GM19467 (cell line): ENCODE data around the gene ASAP2.

Source experiments
- ATAC-seq: cut with Tn5 transposase; IDR thresholded peaks from one replicate; pipeline ENCODE4 v1.9.1; 2021; ENCODE audit warnings: mild to moderate bottlenecking, moderate library complexity; ENCODE audit not compliant: unreplicated experiment

ASAP2 gene

GRCh38 chr2:9315280-9315847 is 108.8 kb downstream of the ASAP2 start:
- no peak for ATAC-seq

DNA sequence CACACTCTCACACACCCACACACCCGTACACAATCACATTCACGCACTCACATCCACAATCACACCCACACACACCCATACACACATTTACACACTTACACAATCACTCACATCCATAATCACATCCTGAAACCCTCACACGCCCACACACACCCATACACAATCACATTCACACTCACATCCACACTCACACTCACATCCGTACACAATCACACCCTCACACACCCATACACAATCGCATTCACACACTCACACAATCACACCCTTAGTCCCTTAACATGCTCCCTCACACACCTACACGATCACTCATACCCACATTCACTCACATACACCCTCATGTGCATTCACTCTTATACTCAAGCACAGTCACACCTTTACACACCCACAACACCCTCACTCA is 110.9 kb downstream of the ASAP2 start:
- no peak for ATAC-seq

DNA sequence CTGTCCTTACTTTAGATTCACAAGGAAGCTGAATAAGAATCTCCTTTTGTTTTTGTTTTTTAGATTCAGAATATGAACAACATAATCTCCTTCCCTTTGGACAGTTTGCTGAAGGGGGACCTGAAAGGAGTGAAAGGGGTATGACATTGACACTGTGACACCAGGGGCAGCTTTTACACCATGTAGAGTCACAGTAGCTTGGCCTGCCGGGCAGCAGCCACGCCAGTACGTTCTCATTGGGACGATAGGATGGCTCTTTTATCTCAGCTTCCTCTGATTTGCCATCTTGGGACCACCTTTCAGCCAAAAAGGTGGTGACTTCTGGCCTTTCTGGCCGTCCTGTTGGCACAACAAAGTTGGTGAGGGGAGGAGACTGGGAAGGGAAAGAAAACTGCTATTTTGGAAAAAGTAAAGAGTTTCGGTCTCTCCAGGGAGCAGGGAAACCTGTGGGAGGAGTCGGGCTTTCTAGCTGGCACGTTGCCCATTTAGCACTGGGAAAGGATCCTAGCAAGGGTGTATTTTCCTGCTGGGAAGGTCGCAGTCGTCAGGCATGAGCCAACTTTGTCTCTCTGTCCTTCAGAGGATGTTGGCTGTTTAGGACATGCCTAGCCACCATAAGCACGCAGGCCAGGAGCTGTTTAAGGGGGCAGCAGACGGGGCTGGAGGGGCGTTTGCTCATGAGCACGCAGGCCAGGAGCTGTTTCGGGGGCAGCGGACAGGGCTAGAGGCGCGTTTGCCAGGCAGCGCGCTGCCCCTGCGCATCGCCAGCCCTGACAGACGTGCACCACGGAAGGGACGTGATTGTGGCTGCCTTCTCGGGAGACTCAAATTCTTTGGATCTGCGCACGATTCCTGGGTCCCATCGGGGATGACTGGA is 112.1 kb downstream of the ASAP2 start:
- no peak for ATAC-seq

DNA sequence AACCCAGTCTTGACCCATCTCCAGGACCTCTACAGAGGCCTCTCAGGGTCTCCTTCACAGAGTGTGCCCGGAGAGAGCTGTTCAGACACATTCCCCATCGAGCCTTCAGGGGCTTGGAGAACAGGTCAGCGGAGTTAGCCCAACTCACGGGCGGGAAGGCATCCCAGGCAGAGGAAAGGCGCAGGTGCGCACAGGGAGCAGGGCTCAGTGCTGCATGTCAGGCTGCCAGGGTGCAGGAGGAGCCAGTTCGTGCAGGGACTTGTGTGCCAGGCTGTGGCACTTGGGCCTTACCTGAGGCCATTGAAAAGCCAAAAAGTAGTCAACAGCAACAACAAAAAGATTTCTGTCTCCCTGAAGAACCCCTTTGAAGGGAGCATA is 112.7 kb downstream of the ASAP2 start:
- no peak for ATAC-seq

GRCh38 chr2:9322576-9322975 is 116.0 kb downstream of the ASAP2 start:
- no peak for ATAC-seq

GRCh38 chr2:9325428-9325827 is 118.8 kb downstream of the ASAP2 start:
- ATAC-seq, result no peak

- no peak for ATAC-seq
Measured at GRCh38 chr2:9326975-9327374, 120.4 kb downstream of the ASAP2 start.

DNA sequence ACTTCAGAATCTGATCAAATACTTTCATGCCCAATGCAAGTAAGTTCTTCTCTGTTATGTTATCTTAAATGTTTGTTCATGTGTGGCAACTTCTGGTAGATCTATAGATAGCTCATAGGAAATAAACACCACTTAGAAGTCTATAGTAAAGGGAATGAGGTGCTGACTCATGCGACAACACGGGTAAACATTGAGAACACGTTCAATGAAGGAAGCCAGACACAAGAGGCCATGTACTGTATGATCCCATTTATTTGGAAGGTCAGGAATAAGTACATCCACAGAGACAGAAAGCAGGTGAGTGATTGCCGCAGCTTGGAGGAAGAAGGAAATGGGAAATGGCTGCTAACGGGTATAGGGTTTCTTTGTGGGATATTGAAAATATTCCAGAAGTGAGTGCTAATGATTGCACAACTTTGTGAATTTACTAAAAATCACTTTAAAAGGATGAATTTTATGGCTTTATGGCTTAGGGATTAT is 121.3 kb downstream of the ASAP2 start:
- no peak for ATAC-seq

- no peak for ATAC-seq
Measured at GRCh38 chr2:9328931-9329330, 122.3 kb downstream of the ASAP2 start.

GRCh38 chr2:9329497-9329896 is 122.9 kb downstream of the ASAP2 start:
- no peak for ATAC-seq

GRCh38 chr2:9330612-9331270 is 124.1 kb downstream of the ASAP2 start:
- ATAC-seq, result no peak

GRCh38 chr2:9331704-9332103 is 125.1 kb downstream of the ASAP2 start:
- no peak for ATAC-seq

GRCh38 chr2:9332136-9332852 is 125.7 kb downstream of the ASAP2 start:
- no peak for ATAC-seq

DNA sequence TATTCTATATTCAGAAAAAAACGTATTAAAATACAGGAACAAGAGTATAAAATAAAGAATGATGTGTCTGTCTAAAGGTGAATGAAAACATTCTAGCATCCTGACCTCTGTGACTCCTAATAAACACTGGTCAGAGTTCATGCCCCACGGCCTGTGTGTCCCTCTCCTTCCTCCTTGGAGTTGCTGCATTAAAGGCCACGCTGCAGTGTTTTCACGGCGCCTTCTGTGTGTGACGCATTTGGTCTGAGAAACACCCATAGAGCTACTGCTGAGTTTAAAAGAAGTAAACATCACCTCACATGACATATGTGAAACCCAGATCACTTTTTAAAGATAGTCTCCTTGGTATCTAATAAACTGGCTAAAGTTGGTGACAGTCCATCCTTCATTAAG is 126.2 kb downstream of the ASAP2 start:
- no peak for ATAC-seq

GRCh38 chr2:9333591-9334171 is 127.1 kb downstream of the ASAP2 start:
- no peak for ATAC-seq

DNA sequence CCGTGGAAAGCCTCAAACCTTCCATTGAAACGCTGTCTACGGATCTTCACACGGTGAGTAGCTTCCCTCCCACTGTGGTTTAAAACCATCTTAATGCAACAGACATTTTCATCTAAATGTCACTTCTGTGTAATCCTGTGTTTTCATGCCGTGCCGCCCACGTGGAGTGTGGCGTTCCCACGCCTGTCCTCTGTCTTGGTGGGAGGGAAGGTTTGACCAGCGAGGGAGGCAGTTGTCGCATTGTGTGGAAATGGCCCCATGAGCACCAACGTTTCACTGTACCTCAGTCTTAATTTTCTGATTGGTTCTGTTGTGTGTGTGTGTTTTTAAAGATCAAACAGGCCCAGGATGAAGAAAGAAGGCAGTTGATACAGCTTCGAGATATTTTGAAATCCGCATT is 128.1 kb downstream of the ASAP2 start:
- no peak for ATAC-seq

DNA sequence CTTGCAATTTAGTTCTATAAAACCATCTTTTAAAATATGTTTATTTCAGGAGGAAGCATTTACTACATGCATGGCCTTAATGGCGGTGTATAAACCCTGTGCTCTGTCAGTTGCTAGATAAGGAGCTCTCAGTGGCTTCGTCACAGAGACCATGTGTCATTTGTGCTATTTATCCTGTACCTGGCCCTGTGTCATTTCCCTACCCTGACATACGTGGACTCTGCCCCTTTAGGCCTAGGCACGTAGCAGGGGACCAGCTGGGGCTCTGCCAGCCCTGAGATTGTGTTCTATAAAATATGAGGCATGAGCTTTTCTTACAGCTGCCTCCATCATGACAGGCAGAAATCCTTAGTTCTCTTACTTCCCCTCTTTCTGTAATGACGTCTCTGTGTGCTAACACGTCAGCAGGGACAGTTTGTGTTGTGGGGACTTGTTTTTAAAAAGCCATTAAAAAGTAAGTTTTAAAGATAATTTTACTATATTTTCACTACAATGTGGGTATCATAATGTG is 128.8 kb downstream of the ASAP2 start:
- no peak for ATAC-seq

- no peak for ATAC-seq
Measured at GRCh38 chr2:9336241-9336575, 129.6 kb downstream of the ASAP2 start.

- ATAC-seq, result no peak
Measured at GRCh38 chr2:9336576-9337314, 130.1 kb downstream of the ASAP2 start.

DNA sequence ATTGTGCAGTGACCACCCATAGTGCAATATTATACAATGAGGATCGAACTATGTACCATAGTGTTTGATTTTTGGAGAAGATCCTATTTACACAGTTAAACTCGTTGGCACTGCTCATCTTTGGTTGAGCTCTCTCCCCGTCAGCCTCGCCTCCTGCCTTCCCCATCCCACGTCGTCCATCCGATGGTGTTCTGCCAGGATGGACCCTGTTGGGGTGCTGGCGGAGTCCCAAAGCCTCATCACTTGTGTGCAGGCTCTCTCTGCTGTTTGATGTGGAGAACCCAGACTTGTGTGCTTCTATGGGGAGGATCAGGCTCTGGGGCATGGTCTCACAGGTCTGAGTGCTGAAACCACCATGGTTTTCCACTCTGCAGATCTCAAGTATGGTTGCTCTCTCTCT is 131.3 kb downstream of the ASAP2 start:
- ATAC-seq, result no peak
